Activated T-cell treated with anti-CD3 and anti-CD28 coated beads, Interleukin-2, amount 50 U/mL, for 4 hours (primary cell): ENCODE results near the gene ARHGEF2. TPM values are rescaled to one million over a fixed set of nuclear protein-coding genes. Genes with fewer than 3 reads are reported as not detected.
"Not testable (repeated sequence)": the region's sequence is repeated elsewhere in the genome, so short reads cannot be mapped to it uniquely, and the experiment has no call there.

Experiments used
- ATAC-seq, 2 donors: fragments of 200-7000 bp; cut with Tn5 transposase; one replicate each; pipeline ENCODE4 v1.10.0; 2021
- DNase-seq: peaks from one replicate; pipeline ENCODE4 v3.0.0-alpha.2; 2020
- H3K27me3 Mint-ChIP-seq: one replicate; pipeline ENCODE4 v1.8.0; 2021; ENCODE audit warnings: low read depth, mixed read lengths
- H3K36me3 Mint-ChIP-seq: one replicate; pipeline ENCODE4 v1.8.0; 2022; ENCODE audit warnings: mixed read lengths; ENCODE audit not compliant: insufficient read depth
- H3K4me1 Mint-ChIP-seq: one replicate; pipeline ENCODE4 v1.8.0; 2021; ENCODE audit warnings: low read depth, mixed read lengths
- H3K4me3 Mint-ChIP-seq: one replicate; pipeline ENCODE4 v1.8.0; 2021; ENCODE audit warnings: mild to moderate bottlenecking, moderate library complexity, mixed read lengths
- H3K9me3 Mint-ChIP-seq: one replicate; pipeline ENCODE4 v1.8.0; 2021; ENCODE audit warnings: mixed read lengths
- total RNA-seq, 3 donors: library from RNA; stranded (reverse); gene quantifications; one replicate each; pipeline ENCODE4 v1.2.1, GENCODE V29; 2021

Gene ARHGEF2
- total RNA-seq, 3 donors from 2014 or later: 144 to 174 (median 149) TPM

DNA sequence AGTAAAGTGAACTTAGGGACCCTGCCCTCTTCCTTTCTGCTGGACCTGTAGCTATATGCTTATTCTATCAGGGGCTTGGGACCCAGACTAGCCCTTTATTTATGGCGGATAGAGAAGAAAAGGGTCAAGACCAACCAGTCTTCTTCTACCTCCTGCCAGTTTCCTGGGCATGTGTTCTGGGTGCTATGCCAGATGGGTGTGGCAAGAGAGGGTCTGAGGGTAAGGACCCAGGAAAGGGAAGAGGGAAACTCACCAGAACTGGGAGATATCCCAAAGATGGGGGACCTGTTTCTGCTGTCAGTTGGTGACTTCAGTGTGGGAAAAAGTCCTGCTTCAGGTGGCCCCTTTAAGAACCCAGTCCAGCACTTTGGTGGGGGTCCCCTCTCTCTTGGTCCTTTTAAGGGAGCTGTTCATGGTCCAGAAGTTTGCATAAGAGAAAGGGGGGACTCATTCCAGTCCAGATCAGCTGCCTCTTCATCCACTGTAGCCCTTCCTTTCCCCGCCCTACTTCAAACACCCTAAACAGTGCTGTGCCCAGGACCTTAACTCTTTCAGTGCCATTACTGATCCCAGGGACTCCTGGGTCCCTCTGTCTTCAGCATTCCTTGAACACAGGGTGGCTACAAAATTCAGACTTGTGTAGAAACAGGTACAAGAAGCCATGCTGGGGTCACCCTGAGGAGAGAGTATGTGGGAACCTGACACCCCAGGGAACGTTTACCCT, 24.0 kb upstream of the ARHGEF2 start:
- Mint-ChIP-seq H3K4me3 (no peak overlapping the region), H3K4me1 (peaks cover 18% of the 10 kb centered on the region), H3K9me3 (no peaks in the 10 kb centered on the region), H3K27me3 (no peaks in the 10 kb centered on the region), H3K36me3 (peaks cover 3% of the 10 kb centered on the region)
- DNase-seq (no peak), ATAC-seq (no peak)

- H3K4me3 Mint-ChIP-seq: no peak overlapping the region
- H3K9me3 Mint-ChIP-seq: no peaks in the 10 kb centered on the region
- ATAC-seq: no peak
- H3K4me1 Mint-ChIP-seq: peaks cover 16% of the 10 kb centered on the region
- no peak for DNase-seq
- no peaks in the 10 kb centered on the region for H3K27me3 Mint-ChIP-seq
- peaks cover 2% of the 10 kb centered on the region for H3K36me3 Mint-ChIP-seq
Measured at GRCh38 chr1:156001662-156002171, 23.4 kb upstream of the ARHGEF2 start.

DNA sequence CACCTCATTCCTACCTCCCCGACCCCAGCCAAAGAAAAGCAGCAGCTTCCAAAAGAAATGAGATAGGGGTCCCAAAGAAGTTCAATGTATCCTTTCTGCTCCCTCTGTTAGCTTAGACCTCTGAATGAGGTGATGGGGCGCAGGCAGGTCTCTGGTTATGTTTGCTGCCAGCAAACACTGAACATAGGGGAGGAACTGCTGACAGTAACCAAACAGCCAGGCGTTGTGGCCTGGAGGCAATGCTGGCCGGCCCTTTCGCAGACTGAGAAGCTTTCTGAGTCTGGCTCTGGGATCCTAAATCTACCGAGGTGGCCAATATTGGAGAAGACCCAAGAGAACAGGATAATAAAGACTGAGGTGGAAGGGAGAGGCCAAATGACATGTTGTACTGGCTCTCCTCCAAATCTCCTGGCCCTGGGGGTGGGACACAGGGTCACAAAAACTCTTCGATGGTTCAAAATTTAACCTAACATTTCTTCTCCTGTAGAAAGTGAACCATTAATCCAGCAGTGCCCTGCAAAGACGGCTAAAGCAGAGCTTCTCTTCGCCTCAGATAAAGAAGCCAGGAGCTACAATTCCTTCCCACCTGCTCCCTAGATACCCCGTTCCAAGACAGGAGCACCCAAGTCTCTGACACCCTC, 22.8 kb upstream of the ARHGEF2 start:
- DNase-seq: no peak
- H3K4me3 Mint-ChIP-seq: no peak overlapping the region
- no peaks in the 10 kb centered on the region for H3K9me3 Mint-ChIP-seq
- peaks cover 14% of the 10 kb centered on the region for H3K4me1 Mint-ChIP-seq
- H3K27me3 Mint-ChIP-seq: no peaks in the 10 kb centered on the region
- no peaks in the 10 kb centered on the region for H3K36me3 Mint-ChIP-seq
- ATAC-seq: no peak

GRCh38 chr1:155999964-156000363, 21.6 kb upstream of the ARHGEF2 start:
- H3K4me3 Mint-ChIP-seq: no peak overlapping the region
- peaks cover 6% of the 10 kb centered on the region for H3K4me1 Mint-ChIP-seq
- no peak for ATAC-seq
- no peak for DNase-seq
- H3K27me3 Mint-ChIP-seq: no peaks in the 10 kb centered on the region
- no peaks in the 10 kb centered on the region for H3K9me3 Mint-ChIP-seq
- H3K36me3 Mint-ChIP-seq: no peaks in the 10 kb centered on the region

GRCh38 chr1:155996166-155996565, 17.8 kb upstream of the ARHGEF2 start:
- DNase-seq (no peak), ATAC-seq (no peak)
- H3K36me3 Mint-ChIP-seq: no peaks in the 10 kb centered on the region
- H3K4me1 Mint-ChIP-seq: no peaks in the 10 kb centered on the region
- no peaks in the 10 kb centered on the region for H3K27me3 Mint-ChIP-seq
- H3K4me3 Mint-ChIP-seq: no peak overlapping the region
- H3K9me3 Mint-ChIP-seq: no peaks in the 10 kb centered on the region

DNA sequence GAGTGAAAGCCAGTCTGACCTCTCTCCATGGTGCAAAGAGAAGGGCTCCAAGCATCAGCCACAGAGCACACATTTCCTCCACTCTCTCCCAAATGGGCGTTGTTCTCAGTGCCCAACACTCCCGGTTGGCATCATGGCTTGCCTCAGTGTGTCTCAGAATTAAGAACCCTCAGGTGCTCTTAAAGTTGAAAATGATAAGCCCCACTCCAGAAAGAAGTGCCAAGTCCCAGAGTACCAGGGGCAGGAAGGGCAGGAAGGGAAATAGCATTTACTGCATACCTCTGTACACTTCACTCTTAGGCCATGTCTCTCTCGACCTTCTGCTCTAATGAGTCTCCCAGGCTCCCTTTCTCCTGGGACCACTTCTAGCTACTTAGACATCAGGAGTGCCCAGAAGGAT, 15.2 kb upstream of the ARHGEF2 start:
- H3K36me3 Mint-ChIP-seq: no peaks in the 10 kb centered on the region
- DNase-seq (no peak), ATAC-seq (no peak)
- H3K4me1 Mint-ChIP-seq: peaks cover 12% of the 10 kb centered on the region
- no peak overlapping the region for H3K4me3 Mint-ChIP-seq
- H3K27me3 Mint-ChIP-seq: no peaks in the 10 kb centered on the region
- no peaks in the 10 kb centered on the region for H3K9me3 Mint-ChIP-seq

DNA sequence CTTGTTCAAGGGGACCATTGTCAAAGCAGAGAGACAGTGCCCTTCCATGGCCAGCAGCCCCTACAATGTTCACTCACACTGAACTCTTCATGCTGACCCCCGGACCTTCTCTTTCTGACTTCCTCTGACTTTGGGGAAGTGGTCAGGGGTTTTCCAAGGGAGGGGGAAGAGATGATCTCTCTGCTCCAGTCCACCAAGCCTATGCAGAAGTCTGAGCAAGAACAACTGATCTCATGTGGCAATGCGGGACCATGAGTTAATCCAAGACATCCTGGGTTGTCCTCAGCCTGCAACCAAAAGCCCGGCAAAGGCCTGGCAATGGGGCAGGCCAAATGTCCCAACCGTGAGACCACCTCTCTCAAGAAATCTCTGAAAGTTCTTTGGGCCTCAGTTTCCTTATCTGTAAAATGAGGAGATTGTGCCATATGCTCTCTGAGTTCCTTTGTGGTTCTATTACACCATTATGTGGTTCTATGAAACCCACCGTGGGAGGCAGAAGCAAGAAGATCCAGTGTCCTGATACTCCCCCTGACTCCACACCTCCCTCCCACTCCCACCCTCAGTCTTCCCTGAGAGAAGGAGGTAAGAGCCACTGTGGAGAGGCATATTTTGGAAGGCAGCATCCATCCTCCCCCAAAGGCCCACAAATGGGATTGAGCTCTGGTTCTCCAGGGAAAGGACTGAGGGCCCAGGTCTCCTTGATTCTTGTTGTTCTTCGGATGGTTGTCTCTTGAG, 11.8 kb upstream of the ARHGEF2 start:
- Mint-ChIP-seq H3K27me3 (no peaks in the 10 kb centered on the region), H3K4me3 (no peak overlapping the region), H3K9me3 (no peaks in the 10 kb centered on the region)

GRCh38 chr1:155989242-155990004, 11.1 kb upstream of the ARHGEF2 start:
- H3K9me3 Mint-ChIP-seq: no peaks in the 10 kb centered on the region
- H3K27me3 Mint-ChIP-seq: no peaks in the 10 kb centered on the region
- H3K36me3 Mint-ChIP-seq: no peaks in the 10 kb centered on the region
- peak; percentile 74 for DNase-seq
- peaks cover 14% of the 10 kb centered on the region for H3K4me1 Mint-ChIP-seq
- ATAC-seq: peak; percentile 95 to 96
- H3K4me3 Mint-ChIP-seq: no peak overlapping the region

More for the DNA sequence above, 11.8 kb upstream of the ARHGEF2 start:
- peak in 1 of 2 donors; percentile 6 for ATAC-seq
- H3K4me1 Mint-ChIP-seq: peaks cover 12% of the 10 kb centered on the region
- DNase-seq: no peak
- H3K36me3 Mint-ChIP-seq: no peaks in the 10 kb centered on the region

DNA sequence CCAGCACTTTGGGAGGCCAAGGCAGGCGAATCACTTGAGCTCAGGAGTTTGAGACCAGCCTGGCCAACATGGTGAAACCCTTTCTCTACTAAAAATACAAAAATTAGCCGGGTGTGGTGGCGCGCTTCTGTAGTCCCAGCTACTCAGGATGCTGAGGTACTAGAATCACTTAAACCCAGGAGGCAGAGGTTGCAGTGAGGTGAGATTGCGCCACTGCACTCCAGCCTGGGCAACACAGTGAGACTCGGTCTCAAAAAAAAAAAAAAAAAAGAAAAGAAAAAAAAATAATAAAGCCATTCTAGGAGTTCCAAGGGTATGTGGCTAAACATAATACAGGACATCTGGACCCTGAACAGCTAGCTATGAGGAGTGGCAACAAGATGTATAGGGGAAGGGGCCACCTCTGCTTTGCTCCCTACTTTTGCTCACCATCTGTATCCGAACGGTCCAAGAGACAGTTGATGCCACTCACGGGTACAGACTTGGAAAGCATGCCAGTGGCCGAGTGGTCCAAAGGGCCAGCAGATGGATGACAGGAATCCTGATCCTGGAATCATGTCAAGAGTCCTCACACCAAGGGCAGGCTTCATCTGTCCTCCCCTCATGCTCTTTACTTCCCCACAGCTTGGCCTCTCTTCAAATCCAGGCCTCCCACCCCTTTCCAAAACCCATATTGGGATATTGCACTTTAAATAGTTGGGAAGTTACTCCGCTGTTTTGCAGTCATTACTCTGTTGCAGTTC, 6.7 kb upstream of the ARHGEF2 start:
- not testable (repeated sequence) for H3K27me3 Mint-ChIP-seq, H3K9me3 Mint-ChIP-seq, H3K36me3 Mint-ChIP-seq, H3K4me3 Mint-ChIP-seq, DNase-seq, ATAC-seq
- H3K4me1 Mint-ChIP-seq: peaks cover 53% of the 10 kb centered on the region

- Mint-ChIP-seq H3K4me3 (no peak overlapping the region), H3K27me3 (no peaks in the 10 kb centered on the region), H3K9me3 (no peaks in the 10 kb centered on the region), H3K36me3 (no peaks in the 10 kb centered on the region), H3K4me1 (peaks cover 56% of the 10 kb centered on the region)
- ATAC-seq (no peak), DNase-seq (no peak)
Measured at GRCh38 chr1:155984341-155984740, 6.0 kb upstream of the ARHGEF2 start.

GRCh38 chr1:155983191-155984024, 5.1 kb upstream of the ARHGEF2 start:
- no peaks in the 10 kb centered on the region for H3K27me3 Mint-ChIP-seq
- DNase-seq (no peak), ATAC-seq (no peak)
- no peaks in the 10 kb centered on the region for H3K36me3 Mint-ChIP-seq
- no peaks in the 10 kb centered on the region for H3K9me3 Mint-ChIP-seq
- peaks cover 50% of the 10 kb centered on the region for H3K4me1 Mint-ChIP-seq
- H3K4me3 Mint-ChIP-seq: no peak overlapping the region

DNA sequence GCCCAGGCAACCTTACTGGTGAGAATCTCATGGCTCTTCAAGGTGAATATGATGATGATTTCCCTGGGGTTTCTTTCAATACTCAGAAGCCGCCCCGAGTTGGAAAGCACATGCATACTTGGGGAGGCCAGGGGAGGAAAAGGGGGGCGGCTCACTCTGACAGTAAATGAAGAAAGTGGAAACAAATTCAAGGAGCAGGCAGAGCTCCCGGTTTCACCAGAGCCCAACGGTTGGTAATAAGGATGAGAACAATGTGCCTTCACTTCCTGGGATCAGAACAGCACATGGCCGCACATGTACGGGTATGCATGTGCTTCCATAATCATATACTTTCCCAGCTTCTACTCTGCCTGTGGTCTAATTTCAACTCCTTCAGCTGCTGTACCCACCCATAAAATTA, 3.8 kb upstream of the ARHGEF2 start:
- Mint-ChIP-seq H3K36me3 (no peaks in the 10 kb centered on the region), H3K4me1 (peaks cover 53% of the 10 kb centered on the region), H3K4me3 (no peak overlapping the region), H3K9me3 (no peaks in the 10 kb centered on the region), H3K27me3 (no peaks in the 10 kb centered on the region)
- no peak for DNase-seq
- ATAC-seq: no peak
